Thymus (tissue), 11 donors: ENCODE data around the gene WNT16. TPM values are rescaled to one million over a fixed set of nuclear protein-coding genes. Genes with fewer than 3 reads are reported as not detected.

Experiments
- DNase-seq, 9 donors: peaks; one replicate each; pipeline ENCODE4 v3.0.0-alpha.2; 2013; ENCODE audit warnings: low spot score in 9 of 9, low read depth in 6 of 9, missing footprints in 1 of 9
- H3K27ac ChIP-seq, 2 donors: one replicate each; pipeline ENCODE4 v1.5.1; 2013; ENCODE audit warnings: control low read depth in 1 of 2, low read depth in 1 of 2, low read length in 1 of 2, mild to moderate bottlenecking in 1 of 2, moderate library complexity in 1 of 2
- H3K27me3 ChIP-seq, 2 donors: one replicate each; pipeline ENCODE4 v1.5.1; 2013; ENCODE audit warnings: low read length in 1 of 2; ENCODE audit not compliant: control insufficient read depth in 2 of 2, insufficient read depth in 1 of 2
- H3K36me3 ChIP-seq, 2 donors: one replicate each; pipeline ENCODE4 v1.5.1; 2013; ENCODE audit warnings: low read length in 1 of 2, mild to moderate bottlenecking in 1 of 2, moderate library complexity in 1 of 2; ENCODE audit not compliant: control insufficient read depth in 2 of 2, insufficient read depth in 2 of 2
- H3K4me1 ChIP-seq, 2 donors: one replicate each; pipeline ENCODE4 v1.5.1; 2013; ENCODE audit warnings: low read length in 2 of 2; ENCODE audit not compliant: control insufficient read depth in 2 of 2, insufficient read depth in 2 of 2
- H3K4me3 ChIP-seq, 2 donors: one replicate each; pipeline ENCODE4 v1.5.1; 2013; ENCODE audit warnings: low read length in 2 of 2, control low read depth in 1 of 2, mild to moderate bottlenecking in 1 of 2
- H3K9me3 ChIP-seq, 2 donors: one replicate each; pipeline ENCODE4 v1.5.1; 2013; ENCODE audit warnings: low read length in 1 of 2, mild to moderate bottlenecking in 1 of 2; ENCODE audit not compliant: control insufficient read depth in 2 of 2, insufficient read depth in 1 of 2
- WGBS: extraction: QIAGEN DNeasy Blood & Tissue Kit; methylation state at CpG from one replicate; pipeline ENCODE4 v1.1.7; 2013; 5-methylcytosine and 5-hydroxymethylcytosine counted together
- polyA plus RNA-seq: library from polyadenylated mRNA; stranded (reverse); fragments of 200-250 nt; gene quantifications from one replicate; pipeline ENCODE4 v1.2.3, GENCODE V29; 2013
- total RNA-seq: library from RNA; stranded (reverse); fragments of 120-200 nt; gene quantifications from one replicate; pipeline ENCODE4 v1.2.4, GENCODE V29; 2013
- donor health status: healthy.

WNT16 gene
- total and polyA plus RNA-seq, 2 donors: 0.05 to 0.30 TPM

GRCh38 chr7:121336579-121336978, 7.8 kb downstream of the WNT16 start:
- 84% methylated on average over 3 of the region's 3 CpGs for WGBS
- H3K27me3 ChIP-seq: peaks cover 5 to 28% of the 10 kb centered on the region in 2 donors
- DNase-seq: no peak
- H3K36me3 ChIP-seq: no peaks in the 10 kb centered on the region
- no peak overlapping the region for H3K27ac ChIP-seq
- no peaks in the 10 kb centered on the region for H3K4me1 ChIP-seq
- no peak overlapping the region for H3K4me3 ChIP-seq
- no peaks in the 10 kb centered on the region for H3K9me3 ChIP-seq

GRCh38 chr7:121337398-121337797, 8.6 kb downstream of the WNT16 start:
- H3K4me1 ChIP-seq: no peaks in the 10 kb centered on the region
- WGBS: 18% methylated on average over 3 of the region's 3 CpGs
- DNase-seq: peak in 1 of 9 donors; percentile 17
- H3K27ac ChIP-seq: no peak overlapping the region
- no peaks in the 10 kb centered on the region for H3K9me3 ChIP-seq
- H3K4me3 ChIP-seq: no peak overlapping the region
- no peaks in the 10 kb centered on the region for H3K36me3 ChIP-seq
- peaks cover 0 to 20% of the 10 kb centered on the region in 2 donors for H3K27me3 ChIP-seq

GRCh38 chr7:121339082-121339481, 10.3 kb downstream of the WNT16 start:
- Histone ChIP-seq H3K27ac (no peak overlapping the region), H3K27me3 (peaks cover 0 to 9% of the 10 kb centered on the region in 2 donors), H3K4me1 (no peaks in the 10 kb centered on the region), H3K9me3 (no peaks in the 10 kb centered on the region), H3K4me3 (no peak overlapping the region), H3K36me3 (no peaks in the 10 kb centered on the region)
- no peak for DNase-seq
- WGBS: 93% methylated on average over 5 of the region's 5 CpGs

DNA sequence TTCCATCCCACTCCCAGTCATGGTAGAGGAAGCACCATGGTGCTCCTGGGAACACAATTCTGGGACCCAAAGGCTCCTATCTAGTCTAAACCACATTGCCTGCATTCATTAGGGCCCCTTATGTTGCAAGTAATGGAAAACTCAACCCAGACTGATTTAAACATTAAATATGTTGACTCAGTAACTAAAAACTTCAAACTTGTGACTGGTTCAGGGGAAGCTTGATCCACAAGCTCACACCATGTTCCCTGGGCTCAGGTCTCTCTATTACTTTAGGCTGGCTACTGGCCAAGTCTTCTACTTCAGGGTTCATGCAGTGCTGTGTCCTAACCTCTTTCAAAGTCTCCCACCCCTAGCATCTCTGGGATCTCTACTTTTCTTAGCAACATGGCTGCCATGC, 13.1 kb downstream of the WNT16 start:
- no peak for DNase-seq

GRCh38 chr7:121342631-121343030, 13.8 kb downstream of the WNT16 start:
- H3K27ac ChIP-seq: no peak overlapping the region
- no peaks in the 10 kb centered on the region for H3K36me3 ChIP-seq
- WGBS: 97% methylated on average over 4 of the region's 4 CpGs
- no peak overlapping the region for H3K4me3 ChIP-seq
- H3K27me3 ChIP-seq: no peaks in the 10 kb centered on the region
- no peak for DNase-seq
- H3K4me1 ChIP-seq: no peaks in the 10 kb centered on the region
- no peaks in the 10 kb centered on the region for H3K9me3 ChIP-seq

More for the DNA sequence above, 13.1 kb downstream of the WNT16 start:
- H3K9me3 ChIP-seq: no peaks in the 10 kb centered on the region
- no peaks in the 10 kb centered on the region for H3K36me3 ChIP-seq
- no peak overlapping the region for H3K27ac ChIP-seq
- H3K4me3 ChIP-seq: no peak overlapping the region
- H3K27me3 ChIP-seq: no peaks in the 10 kb centered on the region
- H3K4me1 ChIP-seq: no peaks in the 10 kb centered on the region

DNA sequence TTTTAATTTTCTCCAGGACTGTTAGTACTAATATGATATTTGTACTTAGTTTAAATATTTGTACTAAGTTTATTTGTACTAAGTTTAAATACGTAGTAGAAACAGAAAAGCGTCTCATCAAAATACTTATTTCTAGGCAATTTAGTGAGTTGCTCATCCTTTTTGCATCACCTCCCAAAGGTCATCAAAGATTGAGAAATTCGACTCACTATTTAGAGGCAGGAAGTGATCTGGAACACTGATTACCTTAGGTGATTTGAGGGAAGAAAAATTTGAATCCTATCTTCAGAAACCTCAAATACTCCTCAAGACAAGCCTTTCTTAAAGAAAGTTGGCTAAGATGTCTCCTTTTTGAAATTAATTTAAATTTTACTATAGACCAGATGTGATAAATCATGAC, 14.5 kb downstream of the WNT16 start:
- Histone ChIP-seq H3K27me3 (no peaks in the 10 kb centered on the region), H3K36me3 (no peaks in the 10 kb centered on the region)
- 92% methylated on average over 3 of the region's 3 CpGs for WGBS

GRCh38 chr7:121344093-121344492, 15.3 kb downstream of the WNT16 start:
- H3K36me3 ChIP-seq: no peaks in the 10 kb centered on the region
- 98% methylated on average over 2 of the region's 2 CpGs for WGBS
- H3K27me3 ChIP-seq: no peaks in the 10 kb centered on the region
- H3K4me1 ChIP-seq: no peaks in the 10 kb centered on the region
- no peak overlapping the region for H3K4me3 ChIP-seq
- H3K9me3 ChIP-seq: no peaks in the 10 kb centered on the region
- DNase-seq: no peak
- H3K27ac ChIP-seq: no peak overlapping the region

More for the DNA sequence above, 14.5 kb downstream of the WNT16 start:
- no peak for DNase-seq
- no peak overlapping the region for H3K4me3 ChIP-seq
- no peaks in the 10 kb centered on the region for H3K9me3 ChIP-seq
- no peak overlapping the region for H3K27ac ChIP-seq
- no peaks in the 10 kb centered on the region for H3K4me1 ChIP-seq

DNA sequence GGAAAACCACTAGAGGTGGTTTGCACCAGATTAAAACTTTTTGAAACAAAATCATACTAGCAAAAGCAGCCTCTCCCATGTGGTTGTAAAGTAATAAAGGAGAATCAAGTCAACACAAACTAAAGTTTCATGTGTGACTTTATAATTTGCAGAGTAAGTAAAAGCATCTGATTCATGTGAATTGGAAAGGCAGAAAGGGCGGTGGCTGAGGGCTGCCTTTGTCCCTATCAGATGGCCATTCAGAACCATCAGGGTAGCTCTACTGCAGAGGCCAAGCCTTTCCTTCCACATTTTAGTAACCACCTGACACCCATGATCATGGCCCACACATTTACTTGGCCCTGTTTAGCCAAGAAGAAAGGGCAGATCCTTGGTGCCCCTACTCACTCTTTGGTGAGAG, 15.7 kb downstream of the WNT16 start:
- Histone ChIP-seq H3K4me3 (no peak overlapping the region), H3K4me1 (no peaks in the 10 kb centered on the region), H3K36me3 (no peaks in the 10 kb centered on the region), H3K27ac (no peak overlapping the region), H3K27me3 (no peaks in the 10 kb centered on the region), H3K9me3 (no peaks in the 10 kb centered on the region)
- WGBS: 98% methylated on average over 1 of the region's 1 CpG
- DNase-seq: no peak

DNA sequence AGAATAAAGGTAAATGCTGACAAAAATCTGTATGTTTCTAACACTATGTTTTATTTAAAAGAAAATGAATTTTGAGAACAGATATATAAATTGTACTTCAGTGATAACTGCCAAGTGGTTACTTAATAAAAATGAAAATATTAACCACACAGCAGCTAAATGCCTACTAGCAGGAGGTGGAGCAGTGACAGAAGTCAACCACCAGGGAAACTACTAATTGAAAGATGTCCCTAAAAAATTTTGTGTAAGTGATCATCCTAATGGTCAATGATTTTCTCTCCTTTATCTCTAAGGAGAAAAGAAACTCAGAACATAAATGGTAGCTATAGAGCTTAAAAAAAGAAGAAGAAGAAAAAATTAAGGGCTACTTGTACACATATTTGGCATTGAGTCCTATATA, 22.9 kb downstream of the WNT16 start:
- DNase-seq: no peak
- no peaks in the 10 kb centered on the region for H3K36me3 ChIP-seq
- no peak overlapping the region for H3K4me3 ChIP-seq
- no peaks in the 10 kb centered on the region for H3K27me3 ChIP-seq
- H3K27ac ChIP-seq: no peak overlapping the region
- H3K9me3 ChIP-seq: no peaks in the 10 kb centered on the region
- H3K4me1 ChIP-seq: no peaks in the 10 kb centered on the region

GRCh38 chr7:121352323-121352722, 23.5 kb downstream of the WNT16 start:
- Histone ChIP-seq H3K27me3 (no peaks in the 10 kb centered on the region), H3K4me1 (no peaks in the 10 kb centered on the region), H3K36me3 (no peaks in the 10 kb centered on the region), H3K9me3 (no peaks in the 10 kb centered on the region), H3K4me3 (no peak overlapping the region), H3K27ac (no peak overlapping the region)
- no peak for DNase-seq
- 54% methylated on average over 3 of the region's 3 CpGs for WGBS
